Endothelial cell of umbilical vein (primary cell): ENCODE measurements around the gene MYO1B. TPM values are rescaled to one million over a fixed set of nuclear protein-coding genes. Genes with fewer than 3 reads are reported as not detected.

Experiments
- BruUV-seq: library from RNA; stranded (reverse); fragments of 400-500 nt; replicated peaks from 2 replicates; lab custom pipeline; 2021; lab: Mats Ljungman, UMichigan
- CTCF ChIA-PET: fragments of 300-600, 350-600 bp; sonication (Branson Sonifier 250); formaldehyde crosslinking; loops from one replicate; lab custom pipeline; 2021; ENCODE audit warnings: antibody characterized with exemption, inconsistent platforms; lab: Charles Lee
- POLR2A ChIA-PET: fragments of 300-600, 350-600 bp; sonication (Branson Sonifier 250); formaldehyde crosslinking; loops from one replicate; lab custom pipeline; 2021; ENCODE audit warnings: antibody characterized with exemption, inconsistent platforms; lab: Charles Lee
- DNase-seq: peaks from one replicate; pipeline ENCODE4 v3.0.0-alpha.2; 2011; ENCODE audit warnings: low read depth, low spot score
- FAIRE-seq: peaks from 2 replicates; lab custom pipeline; 2011; peaks lifted over from hg19 to GRCh38; lab: Jason Lieb, UNC
- H2AFZ ChIP-seq: 2 replicates; pipeline ENCODE4 v1.6.0; 2012; ENCODE audit warnings: low read depth, low read length, control low read depth, inconsistent platforms
- H3K27ac ChIP-seq: 2 replicates; pipeline ENCODE4 v1.5.1; 2011; ENCODE audit warnings: low read depth, mild to moderate bottlenecking, control low read depth, low read length, moderate library complexity; ENCODE audit not compliant: insufficient read depth
- H3K27me3 ChIP-seq, 2 experiments: 2 replicates each; pipeline versions ENCODE4 v1.6.0 to v1.6.1; 2011; ENCODE audit warnings: low read length in 2 of 2, mixed read lengths in 1 of 2; ENCODE audit not compliant: control insufficient read depth in 2 of 2, insufficient read depth in 2 of 2
- H3K36me3 ChIP-seq, 2 experiments: 2 replicates in 1 of 2; 3 replicates in 1 of 2; pipeline ENCODE4 v1.5.1; 2011; ENCODE audit warnings: low read length in 2 of 2, mild to moderate bottlenecking in 1 of 2, moderate library complexity in 1 of 2; ENCODE audit not compliant: control insufficient read depth in 2 of 2, insufficient read depth in 2 of 2; ENCODE audit errors: extremely low read depth in 1 of 2
- H3K4me1 ChIP-seq: 3 replicates; pipeline ENCODE4 v1.5.1; 2011; ENCODE audit warnings: mild to moderate bottlenecking, low read length; ENCODE audit not compliant: control insufficient read depth, insufficient read depth; ENCODE audit errors: extremely low read depth
- H3K4me2 ChIP-seq: 2 replicates; pipeline ENCODE4 v1.6.1; 2011; ENCODE audit warnings: low read length, control low read depth, mixed read lengths; ENCODE audit not compliant: insufficient read depth
- H3K4me3 ChIP-seq, 3 experiments: fragments of 200-600 bp in 1 of 3; sonication (generic), shearing (Covaris generic) in 1 of 3; replicated peaks in 1 of 3; 2 replicates each; pipeline ENCODE4 v1.5.1; 2011 to 2016; ENCODE audit warnings: control low read depth in 3 of 3, low read length in 3 of 3, mild to moderate bottlenecking in 2 of 3, inconsistent platforms in 1 of 3, low read depth in 1 of 3, moderate library complexity in 1 of 3; ENCODE audit not compliant: insufficient read depth in 1 of 3
- H3K79me2 ChIP-seq: 2 replicates; pipeline ENCODE4 v1.6.0; 2012; ENCODE audit warnings: low read length, inconsistent platforms; ENCODE audit not compliant: control insufficient read depth, insufficient read depth
- H3K9ac ChIP-seq: replicated peaks from 2 replicates; pipeline ENCODE3; 2011; ENCODE audit warnings: low read length, control low read depth; ENCODE audit not compliant: insufficient read depth; ENCODE audit errors: extremely low read depth
- H3K9me1 ChIP-seq: replicated peaks from 3 replicates; pipeline ENCODE4 v1.6.0; 2011; ENCODE audit warnings: mild to moderate bottlenecking, low read length; ENCODE audit not compliant: control insufficient read depth, insufficient read depth; ENCODE audit errors: extremely low read depth
- H3K9me3 ChIP-seq: replicated peaks from 2 replicates; pipeline ENCODE4 v1.5.1; 2012; ENCODE audit warnings: low read length, inconsistent platforms; ENCODE audit not compliant: control insufficient read depth, insufficient read depth
- H4K20me1 ChIP-seq: replicated peaks from 2 replicates; pipeline ENCODE3; 2011; ENCODE audit warnings: mild to moderate bottlenecking, low read length; ENCODE audit not compliant: control insufficient read depth, insufficient read depth; ENCODE audit errors: extremely low read depth
- CTCF ChIP-seq, 2 donors: IDR thresholded peaks; 1 replicate in 1 of 2; 2 replicates in 1 of 2; pipeline ENCODE4 v1.5.1; 2011; ENCODE audit warnings: low read length in 2 of 2, mild to moderate bottlenecking in 2 of 2, moderate library complexity in 2 of 2, control low read depth in 1 of 2, inconsistent platforms in 1 of 2, low read depth in 1 of 2; ENCODE audit not compliant: insufficient read depth in 1 of 2; ENCODE audit errors: extremely low read depth in 1 of 2
- EZH2 ChIP-seq: IDR thresholded peaks from 2 replicates; pipeline ENCODE4 v1.6.1; 2012; ENCODE audit warnings: borderline replicate concordance, low read depth, mild to moderate bottlenecking, moderate library complexity, low read length, inconsistent platforms; ENCODE audit not compliant: severe bottlenecking
- FOS ChIP-seq: IDR thresholded peaks from 2 replicates; pipeline ENCODE4 v1.6.1; 2011; ENCODE audit warnings: mild to moderate bottlenecking, low read length, moderate library complexity, borderline replicate concordance; ENCODE audit not compliant: insufficient read depth
- GATA2 ChIP-seq: IDR thresholded peaks from 2 replicates; pipeline ENCODE4 v1.7.0; 2011; ENCODE audit warnings: low read depth, mild to moderate bottlenecking, moderate library complexity, mixed read lengths, low read length; ENCODE audit not compliant: insufficient read length, insufficient read depth
- JUN ChIP-seq: IDR thresholded peaks from 2 replicates; pipeline ENCODE4 v1.6.1; 2011; ENCODE audit warnings: borderline replicate concordance, low read depth; ENCODE audit not compliant: insufficient read length, insufficient read depth
- MAX ChIP-seq: IDR thresholded peaks from 2 replicates; pipeline ENCODE4 v1.6.1; 2011; ENCODE audit not compliant: insufficient read depth, insufficient read length
- MYC ChIP-seq: IDR thresholded peaks from one replicate; pipeline ENCODE4 v1.6.1; 2011; ENCODE audit warnings: mild to moderate bottlenecking, low read depth, low read length
- POLR2A ChIP-seq: IDR thresholded peaks from 2 replicates; pipeline ENCODE4 v1.6.1; 2012; ENCODE audit warnings: low read depth, mild to moderate bottlenecking, control low read depth, low read length
- POLR2AphosphoS5 ChIP-seq: IDR thresholded peaks from 2 replicates; pipeline ENCODE4 v1.6.1; 2012; ENCODE audit warnings: low read depth, mild to moderate bottlenecking, control low read depth, low read length, moderate library complexity; ENCODE audit not compliant: insufficient read depth
- dilution Hi-C: fragments of 300-500 bp; cut with MboI; formaldehyde crosslinking; loops from one replicate; pipeline ENCODE4 v1.15.0; 2019; ENCODE audit warnings: low sequenced_read_pairs; ENCODE audit not compliant: extremely low pct_ligation_motif_present
- intact Hi-C: fragments of 100-400 bp; cut with micrococcal nuclease; formaldehyde crosslinking; loops from one replicate; pipeline ENCODE4 v1.10.0; 2022
- polyA plus RNA-seq, 4 experiments: library from polyadenylated mRNA; depleted of rRNA in 3 of 4; stranded (reverse) in 3 of 4; unstranded in 1 of 4; fragments of >200 nt; gene quantifications; 2 replicates each; pipeline versions ENCODE4 v1.2.1 to v1.2.3, GENCODE V29; 2011 to 2012; ENCODE audit warnings: missing spikeins in 1 of 4
- total RNA-seq: library from RNA; stranded (reverse); gene quantifications from 2 replicates; pipeline ENCODE4 v1.2.3, GENCODE V29; 2021

MYO1B gene
- total and polyA plus RNA-seq, 2 donors (not counting 3 experiments of a cell fraction or from before 2014, with no cell fraction given): 8.7 to 51.1 TPM

- no peak overlapping the region for H3K27ac ChIP-seq
- H3K9me3 ChIP-seq: no peaks in the 10 kb centered on the region
- H3K9me1 ChIP-seq: no peaks in the 10 kb centered on the region
- dilution Hi-C loops (no loop called here), intact Hi-C loops (no loop called here)
- H3K36me3 ChIP-seq: no peaks in the 10 kb centered on the region
- no peaks in the 10 kb centered on the region for H3K4me1 ChIP-seq
- H3K4me2 ChIP-seq: no peak overlapping the region
- FAIRE-seq (no peak), DNase-seq (no peak)
- H3K27me3 ChIP-seq: no peaks in the 10 kb centered on the region
- H2AFZ ChIP-seq: no peak overlapping the region
- BruUV-seq: no TSS peak
- POLR2A ChIA-PET: no interaction called here
- H3K79me2 ChIP-seq: no peaks in the 10 kb centered on the region
- no peak for TF ChIP-seq FOS
- no peak for TF ChIP-seq CTCF (IDR thresholded peaks at IDR 0.05; ENCODE audit: extremely low read depth in 1 of 2, insufficient read depth in 1 of 2, low read depth in 1 of 2, low read length in 2 of 2)
- no peak for TF ChIP-seq MYC
- no peak for TF ChIP-seq EZH2
- TF ChIP-seq JUN: no peak
- TF ChIP-seq POLR2A: no peak
- TF ChIP-seq GATA2: no peak
- TF ChIP-seq POLR2AphosphoS5: no peak
- no peak for TF ChIP-seq MAX
- H3K4me3 ChIP-seq: no peak overlapping the region
- H4K20me1 ChIP-seq: peaks cover 2% of the 10 kb centered on the region
- H3K9ac ChIP-seq: no peak overlapping the region
- CTCF ChIA-PET: no interaction called here
Measured at GRCh38 chr2:191280290-191280689, 35.1 kb downstream of the MYO1B start.
